ENCODE data around the gene SERPINB12. TPM values are rescaled to one million over a fixed set of nuclear protein-coding genes. Genes with fewer than 3 reads are reported as not detected.

The SERPINB12 gene
- total RNA-seq, 1 experiment from 2014 or later: not detected

DNA sequence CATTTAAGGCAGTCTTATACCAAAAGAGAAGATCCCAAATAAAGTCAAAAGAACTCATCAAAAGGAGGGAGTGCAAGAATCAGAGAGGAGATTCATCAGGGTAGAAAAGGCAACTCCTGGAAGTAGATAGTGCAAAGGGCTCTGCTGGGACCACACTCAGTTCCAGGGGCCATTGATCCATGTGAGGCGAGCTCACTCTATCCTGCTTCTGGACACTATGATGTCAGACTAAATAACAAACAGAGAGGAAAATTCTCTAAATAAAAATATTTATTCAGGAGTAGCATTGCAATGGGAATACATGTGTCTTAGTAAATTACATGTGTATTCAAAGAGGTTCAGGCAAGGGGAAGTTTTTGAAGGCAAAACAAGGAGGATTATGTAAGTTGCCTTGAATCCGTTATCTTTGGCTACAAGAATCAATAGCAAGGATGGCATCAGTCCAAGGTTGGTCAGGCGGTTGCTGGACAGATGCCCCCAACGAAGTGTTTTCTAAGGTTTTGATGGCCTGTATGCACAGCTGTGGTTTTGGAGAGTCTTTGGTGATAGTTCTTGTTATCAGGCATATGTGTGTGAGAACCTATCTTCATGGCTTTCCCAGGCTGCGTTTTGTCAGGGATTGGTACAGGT, 13.2 kb upstream of the SERPINB12 start:
- BruUV-seq (replicated peaks): no TSS peak
- Histone ChIP-seq H3K4me1 (ENCODE audit: control insufficient read depth, insufficient read depth, low read length) (no peaks in the 10 kb centered on the region), H3K4me3 (ENCODE audit: low read depth in 2 of 2, low read length in 2 of 2) (no peak overlapping the region), H3K27me3 (ENCODE audit: control insufficient read depth, insufficient read depth, low read length) (no peaks in the 10 kb centered on the region), H3K27ac (ENCODE audit: low read length) (no peak overlapping the region), H3K36me3 (ENCODE audit: control insufficient read depth, insufficient read depth, low read length) (no peaks in the 10 kb centered on the region), H3K9me3 (ENCODE audit: control insufficient read depth, insufficient read depth, low read depth, low read length) (no peaks in the 10 kb centered on the region)
- POLR2A ChIA-PET: no interaction called here
- intact Hi-C loops (cut with micrococcal nuclease; ENCODE audit: unreplicated experiment) (no loop called here), in situ Hi-C loops (cut with HindIII; ENCODE audit: low pct_unique_long_range_greater_than_20kb, low sequenced_read_pairs) (no loop called here)
- ATAC-seq (no peak), DNase-seq (ENCODE audit: low read depth, low spot score) (no peak)
- no peak for TF ChIP-seq TCF7L2 (IDR thresholded peaks at IDR 0.05; ENCODE audit: low read depth, low read length)
- TF ChIP-seq SIN3A (IDR thresholded peaks at IDR 0.05; ENCODE audit: borderline replicate concordance, insufficient read depth, low read depth, low read length): no peak
- TF ChIP-seq, protein P1, sequence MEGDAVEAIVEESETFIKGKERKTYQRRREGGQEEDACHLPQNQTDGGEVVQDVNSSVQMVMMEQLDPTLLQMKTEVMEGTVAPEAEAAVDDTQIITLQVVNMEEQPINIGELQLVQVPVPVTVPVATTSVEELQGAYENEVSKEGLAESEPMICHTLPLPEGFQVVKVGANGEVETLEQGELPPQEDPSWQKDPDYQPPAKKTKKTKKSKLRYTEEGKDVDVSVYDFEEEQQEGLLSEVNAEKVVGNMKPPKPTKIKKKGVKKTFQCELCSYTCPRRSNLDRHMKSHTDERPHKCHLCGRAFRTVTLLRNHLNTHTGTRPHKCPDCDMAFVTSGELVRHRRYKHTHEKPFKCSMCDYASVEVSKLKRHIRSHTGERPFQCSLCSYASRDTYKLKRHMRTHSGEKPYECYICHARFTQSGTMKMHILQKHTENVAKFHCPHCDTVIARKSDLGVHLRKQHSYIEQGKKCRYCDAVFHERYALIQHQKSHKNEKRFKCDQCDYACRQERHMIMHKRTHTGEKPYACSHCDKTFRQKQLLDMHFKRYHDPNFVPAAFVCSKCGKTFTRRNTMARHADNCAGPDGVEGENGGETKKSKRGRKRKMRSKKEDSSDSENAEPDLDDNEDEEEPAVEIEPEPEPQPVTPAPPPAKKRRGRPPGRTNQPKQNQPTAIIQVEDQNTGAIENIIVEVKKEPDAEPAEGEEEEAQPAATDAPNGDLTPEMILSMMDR (IDR thresholded peaks at IDR 0.05): no peak
- TF ChIP-seq, protein P2, sequence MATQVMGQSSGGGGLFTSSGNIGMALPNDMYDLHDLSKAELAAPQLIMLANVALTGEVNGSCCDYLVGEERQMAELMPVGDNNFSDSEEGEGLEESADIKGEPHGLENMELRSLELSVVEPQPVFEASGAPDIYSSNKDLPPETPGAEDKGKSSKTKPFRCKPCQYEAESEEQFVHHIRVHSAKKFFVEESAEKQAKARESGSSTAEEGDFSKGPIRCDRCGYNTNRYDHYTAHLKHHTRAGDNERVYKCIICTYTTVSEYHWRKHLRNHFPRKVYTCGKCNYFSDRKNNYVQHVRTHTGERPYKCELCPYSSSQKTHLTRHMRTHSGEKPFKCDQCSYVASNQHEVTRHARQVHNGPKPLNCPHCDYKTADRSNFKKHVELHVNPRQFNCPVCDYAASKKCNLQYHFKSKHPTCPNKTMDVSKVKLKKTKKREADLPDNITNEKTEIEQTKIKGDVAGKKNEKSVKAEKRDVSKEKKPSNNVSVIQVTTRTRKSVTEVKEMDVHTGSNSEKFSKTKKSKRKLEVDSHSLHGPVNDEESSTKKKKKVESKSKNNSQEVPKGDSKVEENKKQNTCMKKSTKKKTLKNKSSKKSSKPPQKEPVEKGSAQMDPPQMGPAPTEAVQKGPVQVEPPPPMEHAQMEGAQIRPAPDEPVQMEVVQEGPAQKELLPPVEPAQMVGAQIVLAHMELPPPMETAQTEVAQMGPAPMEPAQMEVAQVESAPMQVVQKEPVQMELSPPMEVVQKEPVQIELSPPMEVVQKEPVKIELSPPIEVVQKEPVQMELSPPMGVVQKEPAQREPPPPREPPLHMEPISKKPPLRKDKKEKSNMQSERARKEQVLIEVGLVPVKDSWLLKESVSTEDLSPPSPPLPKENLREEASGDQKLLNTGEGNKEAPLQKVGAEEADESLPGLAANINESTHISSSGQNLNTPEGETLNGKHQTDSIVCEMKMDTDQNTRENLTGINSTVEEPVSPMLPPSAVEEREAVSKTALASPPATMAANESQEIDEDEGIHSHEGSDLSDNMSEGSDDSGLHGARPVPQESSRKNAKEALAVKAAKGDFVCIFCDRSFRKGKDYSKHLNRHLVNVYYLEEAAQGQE (IDR thresholded peaks at IDR 0.05; ENCODE audit: insufficient read depth in 1 of 2, low read depth in 2 of 2, low read length in 1 of 2): no peak
- TF ChIP-seq POLR2AphosphoS5 (IDR thresholded peaks at IDR 0.05; ENCODE audit: low read depth, low read length): no peak
- CTCF ChIA-PET: no interaction called here

GRCh38 chr18:63532471-63532870, 9.7 kb upstream of the SERPINB12 start:
- TF ChIP-seq, protein P2 (IDR thresholded peaks at IDR 0.05; ENCODE audit: insufficient read depth in 1 of 2, low read depth in 2 of 2, low read length in 1 of 2): no peak
- TF ChIP-seq TCF7L2 (IDR thresholded peaks at IDR 0.05; ENCODE audit: low read depth, low read length) (no peak), SIN3A (IDR thresholded peaks at IDR 0.05; ENCODE audit: borderline replicate concordance, insufficient read depth, low read depth, low read length) (no peak), POLR2AphosphoS5 (IDR thresholded peaks at IDR 0.05; ENCODE audit: low read depth, low read length) (no peak)
- TF ChIP-seq, protein P1 (IDR thresholded peaks at IDR 0.05): no peak
- DNase-seq (ENCODE audit: low read depth, low spot score): no peak
- Histone ChIP-seq H3K4me3 (ENCODE audit: low read depth in 2 of 2, low read length in 2 of 2) (no peak overlapping the region), H3K9me3 (ENCODE audit: control insufficient read depth, insufficient read depth, low read depth, low read length) (no peaks in the 10 kb centered on the region), H3K27ac (ENCODE audit: low read length) (no peak overlapping the region), H3K27me3 (ENCODE audit: control insufficient read depth, insufficient read depth, low read length) (no peaks in the 10 kb centered on the region), H3K4me1 (ENCODE audit: control insufficient read depth, insufficient read depth, low read length) (no peaks in the 10 kb centered on the region), H3K36me3 (ENCODE audit: control insufficient read depth, insufficient read depth, low read length) (no peaks in the 10 kb centered on the region)
- no TSS peak for BruUV-seq (replicated peaks)
- CTCF ChIA-PET: no interaction called here
- intact Hi-C loops (cut with micrococcal nuclease; ENCODE audit: unreplicated experiment) (no loop called here), in situ Hi-C loops (cut with HindIII; ENCODE audit: low pct_unique_long_range_greater_than_20kb, low sequenced_read_pairs) (no loop called here)
- no peak for ATAC-seq
- POLR2A ChIA-PET: no interaction called here
